GM18868 (cell line): ENCODE measurements around the gene PRRC2C.
A peak's percentile ranks its signal among the peaks of the same experiment; 100 is the strongest.
"Not testable (repeated sequence)": the region's sequence is repeated elsewhere in the genome, so short reads cannot be mapped to it uniquely, and the experiment has no call there.

Experiments used
- ATAC-seq: cut with Tn5 transposase; IDR thresholded peaks from one replicate; pipeline ENCODE4 v1.9.1; 2021; ENCODE audit warnings: mild to moderate bottlenecking, moderate library complexity; ENCODE audit not compliant: unreplicated experiment

Gene PRRC2C

DNA sequence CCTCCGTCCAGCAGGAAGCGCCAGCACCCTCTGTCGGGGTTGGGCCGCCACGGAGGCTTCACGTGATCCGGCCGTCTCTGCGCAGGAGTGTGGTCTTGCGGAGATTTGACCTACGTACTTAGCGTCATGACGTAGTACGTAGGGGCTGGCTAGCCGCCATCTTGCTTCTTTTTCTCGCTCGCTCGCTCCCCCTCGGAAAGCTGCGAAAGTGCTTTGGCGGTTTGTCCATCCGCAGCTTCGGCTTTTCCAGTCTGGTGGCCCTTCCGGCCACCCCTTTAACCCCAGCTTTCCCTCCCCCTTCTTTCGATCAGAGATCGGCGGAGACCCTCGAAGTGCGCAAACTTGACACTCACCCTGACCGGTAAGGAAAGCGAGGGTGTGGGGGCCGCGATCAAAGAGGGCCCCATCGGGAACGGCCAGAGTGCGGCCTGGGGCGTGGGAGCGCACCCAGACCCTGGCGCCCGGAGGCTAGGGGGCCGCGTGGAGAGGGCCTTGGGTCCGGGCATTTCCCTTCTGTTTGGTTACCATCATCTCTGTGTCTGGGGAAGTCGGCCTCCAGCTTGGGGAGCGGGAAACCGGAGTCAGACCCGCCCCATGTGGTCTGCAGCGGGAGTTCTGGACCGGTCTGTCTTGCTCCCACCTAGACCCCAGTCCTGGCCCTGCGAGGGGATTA is at the start of gene PRRC2C:
Gene PRRC2C (plus strand): TSS at position 156 of the 673 bp plus-strand sequence. CDS start 26,559 bp downstream, outside the sequence.
- peak; percentile 94 for ATAC-seq

DNA sequence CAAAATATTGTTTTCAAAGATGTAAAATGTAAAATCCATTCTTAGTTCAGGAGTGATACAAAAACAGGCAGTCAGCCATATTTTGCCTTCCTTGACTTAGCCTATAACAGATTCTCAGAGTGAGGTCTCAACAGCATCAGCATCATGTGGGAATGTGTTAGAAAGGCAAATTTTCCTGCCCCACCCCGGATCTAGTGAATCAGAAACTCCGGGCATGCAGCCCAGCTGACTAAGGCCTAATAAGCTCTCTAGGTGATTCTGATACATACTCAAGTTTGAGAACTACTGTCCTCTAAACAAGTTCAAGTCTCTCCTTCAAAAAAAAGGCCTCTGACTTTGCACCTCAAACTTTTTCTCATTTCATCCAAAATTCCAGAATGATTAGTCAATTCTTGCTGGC is 46.9 kb upstream of the PRRC2C start:
- no peak for ATAC-seq

DNA sequence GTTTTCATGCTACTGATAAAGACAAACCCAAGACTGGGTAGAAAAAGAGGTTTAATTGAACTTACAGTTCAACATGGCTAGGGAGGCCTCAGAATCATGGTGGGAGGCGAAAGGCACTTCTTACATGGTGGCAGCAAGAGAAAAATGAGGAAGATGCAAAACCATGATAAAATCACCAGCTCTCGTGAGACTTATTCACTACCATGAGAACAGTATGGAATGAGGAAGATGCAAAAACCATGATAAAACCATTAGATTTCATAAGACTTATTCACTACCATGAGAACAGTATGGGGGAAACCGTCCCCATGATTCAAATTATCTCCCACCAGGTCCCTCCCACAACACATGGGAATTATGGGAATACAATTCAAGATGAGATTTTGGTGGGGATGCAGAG is 45.1 kb upstream of the PRRC2C start:
- ATAC-seq = not testable (repeated sequence)

DNA sequence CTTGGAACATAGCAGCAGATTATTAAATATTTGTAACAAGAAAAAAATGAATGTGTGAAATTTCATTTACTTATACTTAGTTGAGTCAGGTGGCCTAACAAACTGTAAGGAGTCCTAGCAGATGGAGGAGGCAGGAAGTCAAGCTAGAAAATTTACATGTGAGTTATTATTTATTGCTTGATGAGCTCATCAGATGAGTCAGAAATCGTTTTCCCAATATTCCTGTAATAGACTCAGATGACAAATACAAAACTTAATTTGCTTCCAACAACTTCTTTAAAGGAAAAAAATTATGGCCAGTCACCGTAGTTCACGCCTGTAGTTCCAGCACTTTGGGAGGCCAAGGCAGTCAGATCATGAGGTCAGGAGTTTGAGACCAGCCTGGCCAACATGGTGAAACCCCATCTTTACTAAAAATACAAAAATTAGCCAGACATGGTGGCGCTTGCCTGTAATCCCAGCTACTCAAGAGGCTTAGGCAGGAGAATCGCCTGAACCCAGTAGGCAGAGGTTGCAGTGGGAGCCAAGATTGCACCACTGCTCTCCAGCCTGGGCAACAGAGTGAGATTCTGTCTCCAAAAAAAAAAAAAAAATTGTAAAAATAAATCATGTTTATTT is 43.9 kb upstream of the PRRC2C start:
- not testable (repeated sequence) for ATAC-seq

DNA sequence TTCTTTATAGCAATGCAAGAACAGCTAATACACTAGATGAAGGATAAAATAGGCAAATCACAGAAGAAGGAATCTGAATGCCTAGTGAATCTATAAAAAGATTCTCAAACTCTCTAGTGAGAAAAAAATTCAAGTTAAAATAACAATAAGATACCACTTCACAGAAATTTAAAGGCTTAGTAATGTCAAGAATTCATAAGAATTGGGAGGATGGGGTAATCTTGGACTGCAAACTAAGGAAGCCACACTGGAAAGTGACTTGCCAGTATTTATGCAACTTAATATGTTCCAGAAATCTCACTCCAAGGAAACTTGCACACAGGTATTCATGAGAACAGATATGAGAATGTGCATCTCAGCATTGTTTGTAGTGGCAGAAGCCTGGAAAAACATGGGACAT is 38.9 kb upstream of the PRRC2C start:
- ATAC-seq = no peak

DNA sequence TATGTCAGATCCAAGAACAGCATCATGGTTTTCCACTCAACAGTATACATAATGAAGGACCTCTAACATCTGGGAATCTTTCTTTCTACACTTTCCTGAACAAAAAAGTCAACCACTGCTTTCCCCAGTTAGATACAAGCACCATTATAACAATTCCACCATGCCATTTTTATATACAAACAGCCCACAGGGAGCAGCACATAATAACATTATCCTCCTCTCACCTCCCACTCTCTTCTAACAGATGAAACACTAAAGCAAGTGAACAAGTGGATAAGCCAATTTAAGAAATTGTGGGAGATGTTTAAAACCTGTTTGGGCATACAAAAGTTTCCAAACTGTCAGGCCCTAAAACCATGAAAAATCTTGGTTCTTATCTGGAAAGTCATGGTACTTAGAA is 29.4 kb upstream of the PRRC2C start:
- no peak for ATAC-seq

DNA sequence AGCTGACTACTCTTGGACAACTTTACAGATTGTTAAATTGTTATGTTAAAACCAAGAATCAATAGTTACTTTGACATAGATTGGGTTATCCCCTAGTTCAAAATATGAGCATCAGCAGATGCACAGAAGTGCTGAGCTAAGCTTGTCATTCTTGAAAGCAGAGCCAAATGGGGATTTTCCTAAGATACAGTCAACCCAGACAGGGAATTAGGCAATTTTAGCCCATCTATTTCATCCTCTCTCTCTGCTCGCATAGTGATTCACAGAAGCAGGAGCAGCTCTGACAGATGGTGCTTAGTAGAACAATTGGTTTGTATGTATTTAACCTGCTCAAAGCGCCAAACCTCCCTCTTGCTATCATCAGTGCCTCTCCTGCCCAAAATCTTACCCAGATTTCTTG is 27.9 kb upstream of the PRRC2C start:
- no peak for ATAC-seq

DNA sequence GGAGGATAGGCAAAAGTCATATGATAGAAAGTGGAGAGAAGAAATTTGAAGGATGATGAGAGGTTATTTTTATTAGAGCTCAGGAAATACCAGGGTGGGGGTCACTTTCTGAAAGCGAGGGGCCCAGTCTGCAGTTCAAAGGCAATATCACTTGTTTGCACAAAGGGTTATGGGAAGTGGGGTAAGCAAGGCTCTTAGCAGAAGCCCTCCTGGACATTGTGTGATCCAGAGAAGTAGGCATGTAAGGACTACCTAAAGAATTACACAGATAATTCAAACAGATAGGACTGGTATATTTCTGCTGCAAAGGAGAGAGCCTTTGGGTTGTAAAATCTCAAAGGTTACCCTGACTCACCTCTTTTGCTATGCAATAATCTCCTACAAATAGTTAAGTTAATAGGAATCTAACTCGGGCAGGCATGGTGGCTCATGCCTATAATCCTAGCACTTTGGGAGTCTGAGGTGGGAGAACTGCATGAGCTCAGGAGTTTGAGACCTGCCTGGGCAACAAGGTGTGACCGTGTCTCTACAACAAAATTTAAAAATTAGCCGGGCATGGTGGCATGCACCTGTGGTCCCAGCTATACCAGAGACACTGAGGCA is 25.2 kb upstream of the PRRC2C start:
- ATAC-seq = no peak

DNA sequence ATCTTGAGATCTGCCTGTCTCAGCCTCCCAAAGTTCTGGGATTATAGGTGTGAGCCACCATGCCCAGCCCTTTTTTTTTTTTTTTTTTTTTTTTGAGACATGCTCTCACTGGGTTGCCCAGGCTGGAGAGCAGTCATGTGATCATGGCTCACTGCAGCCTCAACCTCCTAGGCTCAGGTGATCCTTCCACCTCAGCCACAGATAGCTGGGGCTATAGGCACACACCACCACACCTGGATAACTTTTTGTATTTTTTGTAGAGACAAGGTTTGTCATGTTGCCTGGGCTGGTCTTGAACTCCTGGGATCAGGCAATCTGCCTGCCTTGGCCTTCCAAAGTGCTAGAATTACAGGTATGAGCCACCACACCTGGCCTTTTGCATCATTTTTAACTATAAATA is 17.7 kb upstream of the PRRC2C start:
- no peak for ATAC-seq

DNA sequence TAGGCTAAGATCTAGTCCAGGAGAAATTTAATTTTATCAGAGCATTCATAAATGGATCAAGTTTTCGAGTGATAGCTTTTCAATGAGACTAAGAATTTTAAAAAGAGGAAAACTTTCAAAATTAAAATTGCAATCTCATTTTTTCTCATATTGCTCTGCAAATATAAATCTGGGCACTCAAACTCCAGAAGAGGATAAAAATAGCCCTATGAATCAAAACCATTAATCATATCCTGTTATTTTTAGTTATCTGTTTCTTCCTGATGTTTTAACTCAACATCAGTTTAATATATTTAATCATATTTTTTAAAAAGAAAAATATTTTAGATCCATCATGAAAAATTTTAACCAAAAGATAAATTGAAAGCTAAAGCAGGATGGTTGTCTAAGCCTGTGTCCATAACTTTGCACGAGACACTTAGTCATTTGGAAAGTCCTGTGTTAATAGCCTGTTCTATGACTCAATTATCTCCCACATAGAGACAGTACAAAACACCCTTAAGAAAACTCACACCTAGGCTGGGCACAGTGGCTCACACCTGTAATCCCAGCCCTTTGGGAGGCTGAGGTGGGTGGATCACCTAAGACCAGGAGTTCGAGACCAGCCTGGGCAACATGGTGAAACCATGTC is 17.1 kb upstream of the PRRC2C start:
- ATAC-seq = peak; percentile 99

DNA sequence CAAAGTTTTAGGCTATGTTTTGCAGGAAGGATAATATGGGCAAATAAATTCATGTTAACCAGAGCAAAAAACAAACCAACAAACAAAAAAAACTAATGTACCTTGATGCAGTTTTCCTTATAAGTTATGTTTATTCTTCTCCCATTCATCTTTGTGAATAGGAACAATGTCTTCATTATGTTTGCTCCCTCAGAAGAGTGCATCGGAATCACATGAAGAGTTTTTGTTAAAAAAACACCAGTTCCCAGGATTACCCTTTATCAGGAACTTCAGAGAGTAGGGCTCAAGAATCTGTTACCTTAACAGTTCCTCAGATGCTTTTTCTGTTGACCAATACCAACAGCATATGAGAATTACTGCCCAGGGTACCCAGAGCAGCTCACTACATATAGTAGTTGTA is 14.6 kb upstream of the PRRC2C start:
- no peak for ATAC-seq

DNA sequence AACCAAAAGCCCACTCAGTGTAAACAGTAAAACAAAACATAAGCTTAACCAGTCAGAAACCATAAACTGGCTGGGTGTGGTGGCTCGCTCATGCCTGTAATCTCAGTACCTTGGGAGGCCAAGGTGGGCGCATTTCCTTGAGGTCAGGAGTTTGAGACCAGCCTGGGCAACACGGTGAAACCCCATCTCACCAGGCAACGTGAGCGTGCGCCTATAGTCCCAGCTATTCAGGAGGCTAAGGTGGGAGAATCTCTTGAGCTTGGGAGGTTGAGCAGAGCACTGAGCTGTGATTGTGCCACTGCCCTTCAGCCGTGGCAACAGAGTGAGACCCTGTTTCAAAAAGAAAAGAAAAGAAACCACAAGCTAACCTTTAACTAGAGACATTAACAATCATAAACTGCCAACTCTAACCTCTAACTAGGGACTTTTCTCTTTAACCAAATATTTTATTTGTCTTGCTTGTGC is 13.1 kb upstream of the PRRC2C start:
- ATAC-seq = no peak

DNA sequence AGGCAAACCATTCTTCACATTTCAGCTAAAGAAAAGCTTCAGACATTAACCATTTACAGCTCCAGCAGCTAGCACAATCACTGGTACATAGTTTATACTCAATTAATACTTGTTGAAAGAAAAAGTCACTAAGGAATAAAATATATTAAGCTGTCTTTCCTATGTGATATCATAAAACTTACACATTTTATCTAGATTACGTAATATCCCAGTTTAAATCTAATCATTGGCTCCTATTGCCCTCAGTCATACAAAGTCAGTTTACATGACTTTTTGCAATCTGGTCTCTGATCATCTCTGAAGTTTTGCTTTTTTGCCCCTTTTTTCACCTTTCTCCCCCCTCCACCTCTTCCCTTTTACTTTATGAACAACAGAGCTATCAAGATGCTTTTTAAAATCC is 8.5 kb upstream of the PRRC2C start:
- no peak for ATAC-seq

DNA sequence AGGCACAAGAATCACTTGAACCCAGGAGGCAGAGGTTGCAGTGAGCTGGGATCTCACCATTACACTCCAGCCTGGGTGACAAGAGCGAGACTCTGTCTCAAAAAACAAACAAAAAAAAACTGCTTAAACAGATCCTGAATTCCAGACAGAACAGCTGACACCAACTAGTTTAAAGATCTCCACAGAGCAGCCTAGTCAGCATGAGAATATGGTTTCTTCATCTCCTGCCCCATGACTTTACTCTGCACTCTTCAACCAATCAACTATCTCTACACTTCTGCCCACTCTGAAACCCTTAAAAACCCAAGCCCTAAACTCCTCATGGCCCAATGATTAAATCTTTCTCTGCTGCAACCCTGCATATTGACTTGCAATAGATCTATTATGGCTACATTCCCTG is 7.5 kb upstream of the PRRC2C start:
- no peak for ATAC-seq

DNA sequence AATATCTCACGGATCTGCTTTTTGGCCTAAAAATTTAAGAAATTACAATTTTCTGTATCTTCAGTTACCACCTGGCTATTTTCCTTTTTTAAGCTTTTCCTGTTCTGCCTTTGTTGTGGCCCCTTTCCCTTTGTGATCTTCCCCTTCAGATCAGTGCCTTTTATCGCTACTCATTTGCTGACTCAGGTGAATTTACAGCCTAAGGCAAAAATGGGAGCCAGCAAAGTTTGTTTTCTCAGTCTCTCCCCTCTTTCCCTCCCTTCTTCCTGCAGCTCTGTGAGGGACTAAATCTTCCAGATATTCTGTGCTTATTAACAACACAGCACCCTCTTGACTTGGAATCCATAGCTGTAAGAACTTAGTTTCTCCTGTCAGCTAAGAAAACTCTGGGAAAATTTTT is 5.3 kb upstream of the PRRC2C start:
- no peak for ATAC-seq

DNA sequence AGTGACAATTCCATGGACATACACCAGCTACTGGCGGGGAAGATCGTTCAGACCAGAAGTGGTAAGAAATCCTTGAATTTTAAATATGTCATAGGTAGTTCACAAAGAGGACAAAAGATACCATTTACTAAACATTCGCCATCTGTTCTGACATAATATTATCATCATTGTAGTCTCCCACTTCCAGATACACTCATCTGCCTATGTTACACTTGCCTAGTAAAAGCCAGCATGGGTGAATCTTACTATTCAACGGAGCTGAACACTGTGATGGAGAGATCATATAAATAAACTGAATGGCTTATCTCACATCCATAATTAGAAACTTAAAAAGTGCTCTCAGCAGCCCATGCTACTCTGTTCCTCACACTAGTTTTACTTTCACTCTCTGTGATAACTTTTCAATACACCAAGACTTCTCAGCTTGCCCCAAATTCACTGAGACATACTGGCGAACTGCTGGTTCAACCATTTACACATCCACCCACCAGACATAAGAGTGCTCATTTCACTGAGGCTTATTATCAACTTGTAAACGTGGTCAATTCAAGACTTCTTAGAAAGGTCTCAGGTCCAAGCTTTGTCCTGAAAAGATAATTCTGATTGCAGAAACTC is 463 bp upstream of the PRRC2C start:
- peak; percentile 63 for ATAC-seq

DNA sequence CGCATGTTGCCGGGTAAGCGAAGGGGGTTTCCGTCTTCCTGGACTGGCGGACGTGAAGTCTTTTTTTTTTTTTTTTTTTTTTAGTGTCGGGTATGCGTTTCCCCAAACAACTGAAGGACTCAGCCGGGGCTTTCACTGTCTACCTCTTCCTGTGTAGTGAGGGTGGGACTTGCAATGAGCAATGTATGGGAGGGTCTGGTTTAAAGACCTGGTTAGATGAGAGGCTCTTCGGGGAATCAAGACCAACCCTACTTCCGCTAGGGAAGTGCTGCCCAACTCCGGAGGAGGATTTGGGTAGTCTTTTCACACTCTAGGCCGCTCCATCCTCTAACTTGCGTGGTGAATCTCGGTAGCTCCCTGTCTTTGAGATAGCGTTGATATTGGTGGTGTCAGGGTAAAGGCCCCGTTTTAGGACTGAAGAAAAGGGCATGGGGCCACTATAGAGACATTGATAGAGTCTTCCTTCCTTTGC is 754 bp downstream of the PRRC2C start:
- peak; percentile 50 for ATAC-seq

DNA sequence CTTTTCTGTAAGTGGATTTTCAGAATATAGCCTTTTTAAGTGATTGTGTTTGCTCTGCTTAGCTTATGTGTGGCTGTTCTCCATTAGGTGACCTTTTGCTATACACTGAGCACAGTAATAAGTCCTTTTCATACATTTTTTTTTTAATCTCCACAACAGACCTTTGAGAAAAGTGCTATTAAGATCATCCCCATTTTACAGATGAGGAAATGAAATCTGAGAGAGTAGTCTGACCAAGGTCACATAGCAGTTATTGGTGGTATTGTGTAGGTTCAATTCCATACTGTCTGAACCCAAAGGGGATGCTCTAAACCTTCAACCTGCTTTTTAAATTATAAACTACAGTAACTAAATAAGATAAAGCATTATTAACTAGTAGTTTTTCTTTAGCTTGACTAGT is 1.7 kb downstream of the PRRC2C start:
- no peak for ATAC-seq

DNA sequence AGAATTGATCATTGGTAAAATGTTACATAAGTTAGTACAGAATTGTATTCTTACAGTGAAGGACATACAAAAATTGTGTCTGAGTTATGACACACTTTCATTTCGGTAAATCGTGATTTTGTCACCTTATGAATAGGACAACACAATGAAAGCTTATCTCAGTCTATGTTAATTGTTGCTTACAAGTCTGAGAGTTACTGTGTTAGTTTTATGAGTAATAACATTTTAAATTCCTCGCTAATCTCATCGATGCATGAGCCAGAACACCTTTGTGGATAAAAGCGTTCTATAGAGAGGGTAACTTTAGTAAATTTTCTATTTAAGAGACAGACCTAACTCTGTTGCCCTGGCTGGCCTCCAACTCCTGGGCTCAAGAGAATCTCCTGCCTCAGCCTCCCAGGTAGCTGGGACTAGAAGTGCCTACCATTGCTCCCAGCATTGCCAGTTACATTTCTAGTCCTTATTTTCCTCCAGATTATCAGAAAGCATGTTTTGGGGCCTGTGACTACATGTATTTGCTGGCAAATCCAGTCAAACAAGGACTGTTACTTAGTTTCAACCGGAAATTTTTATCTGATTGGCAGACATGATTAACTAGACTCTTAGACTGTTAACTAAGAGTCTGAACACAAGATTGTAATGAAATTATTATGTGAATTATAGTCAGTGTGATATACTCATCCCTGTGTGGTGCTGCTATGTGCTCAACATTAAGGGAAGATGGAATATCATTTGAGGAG is 3.0 kb downstream of the PRRC2C start:
- ATAC-seq = no peak

DNA sequence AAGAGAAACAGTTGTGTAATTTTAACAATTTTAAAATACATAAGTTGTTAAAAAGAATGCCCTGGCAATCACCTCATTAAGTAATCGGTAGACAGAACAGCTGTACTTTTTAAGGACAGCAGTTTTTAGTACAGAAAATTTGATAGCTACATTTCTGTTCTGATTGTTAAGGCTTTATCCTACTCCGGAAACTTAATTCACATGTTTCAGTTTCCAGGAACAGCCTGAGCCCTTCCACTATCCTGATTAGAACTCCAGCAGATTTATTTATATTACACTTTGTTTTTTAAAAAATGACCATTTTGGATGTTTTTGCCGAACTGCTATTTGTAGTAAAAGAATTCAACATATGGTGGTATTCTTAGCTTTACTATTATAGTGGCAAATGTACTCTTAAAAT is 8.7 kb downstream of the PRRC2C start:
- no peak for ATAC-seq

DNA sequence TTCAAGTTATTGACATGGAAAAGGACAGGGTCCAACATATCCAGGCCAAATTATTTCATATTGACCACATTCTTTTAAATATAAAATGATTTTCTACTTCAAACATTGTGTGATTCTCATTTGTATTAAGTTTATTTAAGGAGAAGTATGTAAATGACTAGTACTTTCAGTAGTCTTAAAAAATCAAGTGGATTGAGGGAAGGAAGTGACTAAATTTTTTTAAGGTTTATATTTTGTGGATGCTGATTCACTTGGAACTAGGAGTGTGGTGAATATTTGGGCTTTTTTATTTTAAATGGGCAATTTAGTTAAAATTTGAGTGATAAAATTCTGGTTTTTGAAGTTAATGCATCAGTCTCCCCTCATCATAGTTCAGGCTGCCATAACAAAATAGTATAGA is 10.1 kb downstream of the PRRC2C start:
- no peak for ATAC-seq
